ENCODE data around the gene YBX2.

The YBX2 gene

GRCh38 chr17:7321466-7321865, 27.0 kb upstream of the YBX2 start:
- no peaks in the 10 kb centered on the region for H3K4me1 ChIP-seq (ENCODE audit: control insufficient read depth, low read depth, low read length)
- H3K4me3 ChIP-seq (ENCODE audit: low read length): no peak overlapping the region
- peaks cover 60% of the 10 kb centered on the region for H3K36me3 ChIP-seq (ENCODE audit: control insufficient read depth, low read depth, low read length)
- no peaks in the 10 kb centered on the region for H3K27me3 ChIP-seq (ENCODE audit: control insufficient read depth, insufficient read depth, low read length)
- no peaks in the 10 kb centered on the region for H3K9me3 ChIP-seq (ENCODE audit: control insufficient read depth, low read depth, low read length)
- H3K27ac ChIP-seq (ENCODE audit: low read length): no peak overlapping the region
- no peak overlapping the region for H3K9ac ChIP-seq (ENCODE audit: low read length)

GRCh38 chr17:7318121-7318860, 23.9 kb upstream of the YBX2 start:
- Histone ChIP-seq H3K36me3 (ENCODE audit: control insufficient read depth, low read depth, low read length) (peaks cover 58% of the 10 kb centered on the region), H3K27ac (ENCODE audit: low read length) (no peak overlapping the region), H3K9me3 (ENCODE audit: control insufficient read depth, low read depth, low read length) (no peaks in the 10 kb centered on the region), H3K4me1 (ENCODE audit: control insufficient read depth, low read depth, low read length) (peaks cover 11% of the 10 kb centered on the region), H3K4me3 (ENCODE audit: low read length) (no peak overlapping the region), H3K27me3 (ENCODE audit: control insufficient read depth, insufficient read depth, low read length) (no peaks in the 10 kb centered on the region), H3K9ac (ENCODE audit: low read length) (no peak overlapping the region)

- H3K27me3 ChIP-seq (ENCODE audit: control insufficient read depth, insufficient read depth, low read length): no peaks in the 10 kb centered on the region
- no peak overlapping the region for H3K4me3 ChIP-seq (ENCODE audit: low read length)
- peaks cover 58% of the 10 kb centered on the region for H3K36me3 ChIP-seq (ENCODE audit: control insufficient read depth, low read depth, low read length)
- no peaks in the 10 kb centered on the region for H3K9me3 ChIP-seq (ENCODE audit: control insufficient read depth, low read depth, low read length)
- no peak overlapping the region for H3K9ac ChIP-seq (ENCODE audit: low read length)
- no peak overlapping the region for H3K27ac ChIP-seq (ENCODE audit: low read length)
- H3K4me1 ChIP-seq (ENCODE audit: control insufficient read depth, low read depth, low read length): peaks cover 11% of the 10 kb centered on the region
Observed at GRCh38 chr17:7317161-7317803, 22.8 kb upstream of the YBX2 start.

- Histone ChIP-seq H3K27ac (ENCODE audit: low read length) (peak overlapping the region; percentile 58), H3K36me3 (ENCODE audit: control insufficient read depth, low read depth, low read length) (peaks cover 56% of the 10 kb centered on the region), H3K9me3 (ENCODE audit: control insufficient read depth, low read depth, low read length) (no peaks in the 10 kb centered on the region), H3K9ac (ENCODE audit: low read length) (peak overlapping the region; percentile 79), H3K27me3 (ENCODE audit: control insufficient read depth, insufficient read depth, low read length) (no peaks in the 10 kb centered on the region), H3K4me1 (ENCODE audit: control insufficient read depth, low read depth, low read length) (peaks cover 11% of the 10 kb centered on the region), H3K4me3 (ENCODE audit: low read length) (peak overlapping the region; percentile 80)
Observed at GRCh38 chr17:7315570-7316235, 21.3 kb upstream of the YBX2 start.

GRCh38 chr17:7314719-7315569, 20.5 kb upstream of the YBX2 start, which contains the start of gene GPS2:
Gene GPS2 (minus strand): TSS chr17:7315360. CDS start chr17:7315052, 308 bp downstream.
- Histone ChIP-seq H3K4me3 (ENCODE audit: low read length) (peak within 1 kb of the TSS; percentile 80), H3K9me3 (ENCODE audit: control insufficient read depth, low read depth, low read length) (no peaks in the 10 kb centered on the region), H3K27ac (ENCODE audit: low read length) (peak within 1 kb of the TSS; percentile 58), H3K27me3 (ENCODE audit: control insufficient read depth, insufficient read depth, low read length) (no peaks in the 10 kb centered on the region), H3K4me1 (ENCODE audit: control insufficient read depth, low read depth, low read length) (peaks cover 11% of the 10 kb centered on the region), H3K9ac (ENCODE audit: low read length) (peak within 1 kb of the TSS; percentile 79), H3K36me3 (ENCODE audit: control insufficient read depth, low read depth, low read length) (peaks cover 58% of the 10 kb centered on the region)

GRCh38 chr17:7313890-7314718, 19.7 kb upstream of the YBX2 start:
- peaks cover 67% of the 10 kb centered on the region for H3K36me3 ChIP-seq (ENCODE audit: control insufficient read depth, low read depth, low read length)
- H3K27me3 ChIP-seq (ENCODE audit: control insufficient read depth, insufficient read depth, low read length): no peaks in the 10 kb centered on the region
- H3K27ac ChIP-seq (ENCODE audit: low read length): no peak overlapping the region
- H3K4me3 ChIP-seq (ENCODE audit: low read length): peak overlapping the region; percentile 80
- H3K4me1 ChIP-seq (ENCODE audit: control insufficient read depth, low read depth, low read length): peaks cover 11% of the 10 kb centered on the region
- peak overlapping the region; percentile 79 for H3K9ac ChIP-seq (ENCODE audit: low read length)
- H3K9me3 ChIP-seq (ENCODE audit: control insufficient read depth, low read depth, low read length): no peaks in the 10 kb centered on the region

- no peaks in the 10 kb centered on the region for H3K9me3 ChIP-seq (ENCODE audit: control insufficient read depth, low read depth, low read length)
- no peak overlapping the region for H3K4me3 ChIP-seq (ENCODE audit: low read length)
- H3K27me3 ChIP-seq (ENCODE audit: control insufficient read depth, insufficient read depth, low read length): no peaks in the 10 kb centered on the region
- peaks cover 65% of the 10 kb centered on the region for H3K36me3 ChIP-seq (ENCODE audit: control insufficient read depth, low read depth, low read length)
- H3K9ac ChIP-seq (ENCODE audit: low read length): no peak overlapping the region
- peaks cover 11% of the 10 kb centered on the region for H3K4me1 ChIP-seq (ENCODE audit: control insufficient read depth, low read depth, low read length)
- H3K27ac ChIP-seq (ENCODE audit: low read length): no peak overlapping the region
Observed at GRCh38 chr17:7313088-7313889, 18.9 kb upstream of the YBX2 start.

GRCh38 chr17:7312432-7313087, 18.1 kb upstream of the YBX2 start:
- Histone ChIP-seq H3K27me3 (ENCODE audit: control insufficient read depth, insufficient read depth, low read length) (no peaks in the 10 kb centered on the region), H3K9me3 (ENCODE audit: control insufficient read depth, low read depth, low read length) (no peaks in the 10 kb centered on the region), H3K4me3 (ENCODE audit: low read length) (no peak overlapping the region), H3K9ac (ENCODE audit: low read length) (no peak overlapping the region), H3K36me3 (ENCODE audit: control insufficient read depth, low read depth, low read length) (peaks cover 57% of the 10 kb centered on the region), H3K4me1 (ENCODE audit: control insufficient read depth, low read depth, low read length) (peaks cover 11% of the 10 kb centered on the region), H3K27ac (ENCODE audit: low read length) (no peak overlapping the region)

GRCh38 chr17:7311110-7311705, 16.8 kb upstream of the YBX2 start:
- H3K9me3 ChIP-seq (ENCODE audit: control insufficient read depth, low read depth, low read length): no peaks in the 10 kb centered on the region
- no peak overlapping the region for H3K9ac ChIP-seq (ENCODE audit: low read length)
- H3K27me3 ChIP-seq (ENCODE audit: control insufficient read depth, insufficient read depth, low read length): no peaks in the 10 kb centered on the region
- no peak overlapping the region for H3K27ac ChIP-seq (ENCODE audit: low read length)
- peaks cover 11% of the 10 kb centered on the region for H3K4me1 ChIP-seq (ENCODE audit: control insufficient read depth, low read depth, low read length)
- H3K4me3 ChIP-seq (ENCODE audit: low read length): no peak overlapping the region
- H3K36me3 ChIP-seq (ENCODE audit: control insufficient read depth, low read depth, low read length): peaks cover 51% of the 10 kb centered on the region
